HepG2 (cell line): ENCODE measurements around the gene WFDC13. TPM values are rescaled to one million over a fixed set of nuclear protein-coding genes. Genes with fewer than 3 reads are reported as not detected.

Experiments
- EZH2 ChIP-seq: conservative IDR thresholded peaks from 2 replicates; pipeline ENCODE4 v1.6.1; 2012; ENCODE audit warnings: mild to moderate bottlenecking, low read depth, low read length, moderate library complexity
- FOSL2 ChIP-seq: sonication (generic); formaldehyde crosslinking; IDR thresholded peaks from 2 replicates; pipeline ENCODE4 v1.4.0; 2020; ENCODE audit warnings: missing genetic modification reagents
- FOXA3 ChIP-seq: IDR thresholded peaks from 2 replicates; pipeline ENCODE4 v1.6.1; 2016; ENCODE audit warnings: missing genetic modification reagents, missing compliant biosample characterization
- GATAD2A ChIP-seq: IDR thresholded peaks from 2 replicates; pipeline ENCODE4 v1.6.1; 2016
- NR2F6 ChIP-seq, 2 experiments: IDR thresholded peaks; 2 replicates each; pipeline ENCODE4 v1.6.1; 2016; ENCODE audit warnings: antibody characterized with exemption in 1 of 2, mild to moderate bottlenecking in 1 of 2
- PITX1 ChIP-seq: sonication (generic); formaldehyde crosslinking; IDR thresholded peaks from 2 replicates; pipeline ENCODE4 v1.5.1; 2020; ENCODE audit warnings: mild to moderate bottlenecking, missing genetic modification reagents
- SALL1 ChIP-seq: sonication (generic); formaldehyde crosslinking; IDR thresholded peaks from 2 replicates; pipeline ENCODE4 v1.8.0; 2022; ENCODE audit warnings: mild to moderate bottlenecking, missing genetic modification reagents
- SOX5 ChIP-seq: IDR thresholded peaks from 2 replicates; pipeline ENCODE4 v1.6.1; 2016; ENCODE audit warnings: borderline replicate concordance
- THAP7 ChIP-seq: sonication (generic); formaldehyde crosslinking; IDR thresholded peaks from 2 replicates; pipeline ENCODE4 v1.8.1; 2023; ENCODE audit warnings: mild to moderate bottlenecking, missing genetic modification reagents
- ZBTB4 ChIP-seq: sonication (generic); formaldehyde crosslinking; IDR thresholded peaks from 2 replicates; pipeline ENCODE4 v1.4.0; 2020; ENCODE audit warnings: missing genetic modification reagents, mild to moderate bottlenecking, borderline replicate concordance
- ZFP41 ChIP-seq: sonication (generic); formaldehyde crosslinking; IDR thresholded peaks from 2 replicates; pipeline ENCODE4 v1.4.0; 2020; ENCODE audit warnings: mild to moderate bottlenecking, missing genetic modification reagents, borderline replicate concordance
- ZGPAT ChIP-seq: IDR thresholded peaks from 2 replicates; pipeline ENCODE4 v1.6.1; 2016; ENCODE audit warnings: mild to moderate bottlenecking
- ZMYM4 ChIP-seq: sonication (generic); formaldehyde crosslinking; IDR thresholded peaks from 2 replicates; pipeline ENCODE4 v1.8.1; 2023; ENCODE audit warnings: mild to moderate bottlenecking, missing genetic modification reagents
- ZNF143 ChIP-seq: sonication (generic); formaldehyde crosslinking; IDR thresholded peaks from 2 replicates; pipeline ENCODE4 v1.4.0; 2020; ENCODE audit warnings: missing genetic modification reagents
- ZNF230 ChIP-seq: sonication (generic); formaldehyde crosslinking; IDR thresholded peaks from 2 replicates; pipeline ENCODE4 v1.4.0; 2020; ENCODE audit warnings: mild to moderate bottlenecking, missing genetic modification reagents
- ZNF331 ChIP-seq: sonication (generic); formaldehyde crosslinking; IDR thresholded peaks from 2 replicates; pipeline ENCODE4 v1.4.0; 2020; ENCODE audit warnings: missing genetic modification reagents
- ZNF354B ChIP-seq: sonication (generic); formaldehyde crosslinking; IDR thresholded peaks from 2 replicates; pipeline ENCODE4 v1.8.0; 2022; ENCODE audit warnings: mild to moderate bottlenecking, missing genetic modification reagents
- ZNF430 ChIP-seq: sonication (generic); formaldehyde crosslinking; IDR thresholded peaks from 2 replicates; pipeline ENCODE4 v1.9.0; 2021; ENCODE audit warnings: mild to moderate bottlenecking, missing genetic modification reagents
- ZNF709 ChIP-seq: sonication (generic); formaldehyde crosslinking; IDR thresholded peaks from 2 replicates; pipeline ENCODE4 v1.5.0; 2020; ENCODE audit warnings: mild to moderate bottlenecking, missing genetic modification reagents
- ZSCAN31 ChIP-seq: sonication (generic); formaldehyde crosslinking; IDR thresholded peaks from 2 replicates; pipeline ENCODE4 v1.5.0; 2020; ENCODE audit warnings: low read depth, mild to moderate bottlenecking, missing genetic modification reagents
- polyA plus RNA-seq, 8 experiments: library from polyadenylated mRNA; depleted of rRNA in 3 of 8; stranded (reverse) in 7 of 8; unstranded in 1 of 8; fragments of >200 nt; fragmentation: Illumina TruSeq in 4 of 8; extraction: Trizol in 4 of 8; gene quantifications; 2 replicates each; pipeline versions ENCODE4 v1.2.1 to v1.2.3, GENCODE V29; 2011 to 2016; ENCODE audit warnings: low read depth in 4 of 8, missing spikeins in 1 of 8, mixed read lengths in 1 of 8; ENCODE audit not compliant: insufficient read depth in 1 of 8
- total RNA-seq, 5 experiments: library from RNA; depleted of rRNA; stranded (reverse); fragments of >200 nt; fragmentation: Illumina TruSeq; extraction: Trizol; gene quantifications; 2 replicates each; pipeline ENCODE4 v1.2.3, GENCODE V29; 2016; ENCODE audit warnings: low read depth in 1 of 5
- TF ChIP-seq, protein P1 (sequence below): sonication (generic); formaldehyde crosslinking; IDR thresholded peaks from 2 replicates; pipeline ENCODE4 v1.4.0; 2020; ENCODE audit warnings: mild to moderate bottlenecking, missing genetic modification reagents, borderline replicate concordance

The WFDC13 gene
- total and polyA plus RNA-seq, 2 of the 13 experiments (the other 11 are each of a cell fraction or from before 2014, with no cell fraction given) = not detected

- TF ChIP-seq NR2F6 (IDR thresholded peaks at IDR 0.05) (peak; percentile 78), NR2F6 (CRISPR knock-in tag; IDR thresholded peaks at IDR 0.05) (peak; percentile 74), THAP7 (CRISPR knock-in tag) (no peak), ZNF430 (CRISPR knock-in tag) (0 out of 2 replicates have a peak, but pooled peaks have one; percentile 52), ZMYM4 (CRISPR knock-in tag) (peak; percentile 41; the same call in 1 of the 2 replicates), ZNF143 (CRISPR knock-in tag) (no peak), ZSCAN31 (CRISPR knock-in tag) (no peak), SOX5 (CRISPR knock-in tag) (peak; percentile 80), ZBTB4 (no peak), ZFP41 (CRISPR knock-in tag) (no peak), ZNF709 (CRISPR knock-in tag) (no peak), FOXA3 (CRISPR knock-in tag) (peak; percentile 63; the same call in 1 of the 2 replicates), GATAD2A (CRISPR knock-in tag) (peak; percentile 86), FOSL2 (CRISPR knock-in tag) (peak; percentile 73), PITX1 (CRISPR knock-in tag) (peak; percentile 52; the same call in 1 of the 2 replicates), SALL1 (peak; percentile 56; the same call in 1 of the 2 replicates), ZGPAT (CRISPR knock-in tag) (peak; percentile 70; the same call in 1 of the 2 replicates), EZH2 (no peak), ZNF354B (no peak), ZNF331 (CRISPR knock-in tag) (peak; percentile 89), ZNF230 (CRISPR knock-in tag) (no peak)
- TF ChIP-seq, protein P1, sequence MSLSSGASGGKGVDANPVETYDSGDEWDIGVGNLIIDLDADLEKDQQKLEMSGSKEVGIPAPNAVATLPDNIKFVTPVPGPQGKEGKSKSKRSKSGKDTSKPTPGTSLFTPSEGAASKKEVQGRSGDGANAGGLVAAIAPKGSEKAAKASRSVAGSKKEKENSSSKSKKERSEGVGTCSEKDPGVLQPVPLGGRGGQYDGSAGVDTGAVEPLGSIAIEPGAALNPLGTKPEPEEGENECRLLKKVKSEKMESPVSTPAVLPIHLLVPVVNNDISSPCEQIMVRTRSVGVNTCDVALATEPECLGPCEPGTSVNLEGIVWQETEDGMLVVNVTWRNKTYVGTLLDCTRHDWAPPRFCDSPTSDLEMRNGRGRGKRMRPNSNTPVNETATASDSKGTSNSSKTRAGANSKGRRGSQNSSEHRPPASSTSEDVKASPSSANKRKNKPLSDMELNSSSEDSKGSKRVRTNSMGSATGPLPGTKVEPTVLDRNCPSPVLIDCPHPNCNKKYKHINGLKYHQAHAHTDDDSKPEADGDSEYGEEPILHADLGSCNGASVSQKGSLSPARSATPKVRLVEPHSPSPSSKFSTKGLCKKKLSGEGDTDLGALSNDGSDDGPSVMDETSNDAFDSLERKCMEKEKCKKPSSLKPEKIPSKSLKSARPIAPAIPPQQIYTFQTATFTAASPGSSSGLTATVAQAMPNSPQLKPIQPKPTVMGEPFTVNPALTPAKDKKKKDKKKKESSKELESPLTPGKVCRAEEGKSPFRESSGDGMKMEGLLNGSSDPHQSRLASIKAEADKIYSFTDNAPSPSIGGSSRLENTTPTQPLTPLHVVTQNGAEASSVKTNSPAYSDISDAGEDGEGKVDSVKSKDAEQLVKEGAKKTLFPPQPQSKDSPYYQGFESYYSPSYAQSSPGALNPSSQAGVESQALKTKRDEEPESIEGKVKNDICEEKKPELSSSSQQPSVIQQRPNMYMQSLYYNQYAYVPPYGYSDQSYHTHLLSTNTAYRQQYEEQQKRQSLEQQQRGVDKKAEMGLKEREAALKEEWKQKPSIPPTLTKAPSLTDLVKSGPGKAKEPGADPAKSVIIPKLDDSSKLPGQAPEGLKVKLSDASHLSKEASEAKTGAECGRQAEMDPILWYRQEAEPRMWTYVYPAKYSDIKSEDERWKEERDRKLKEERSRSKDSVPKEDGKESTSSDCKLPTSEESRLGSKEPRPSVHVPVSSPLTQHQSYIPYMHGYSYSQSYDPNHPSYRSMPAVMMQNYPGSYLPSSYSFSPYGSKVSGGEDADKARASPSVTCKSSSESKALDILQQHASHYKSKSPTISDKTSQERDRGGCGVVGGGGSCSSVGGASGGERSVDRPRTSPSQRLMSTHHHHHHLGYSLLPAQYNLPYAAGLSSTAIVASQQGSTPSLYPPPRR (CRISPR knock-in tag) = peak; percentile 51; the same call in 1 of the 2 replicates
Observed at GRCh38 chr20:45725134-45725533, 23.3 kb downstream of the WFDC13 start (continued).
